Measurements from ENCODE around the gene AFAP1.

DNA sequence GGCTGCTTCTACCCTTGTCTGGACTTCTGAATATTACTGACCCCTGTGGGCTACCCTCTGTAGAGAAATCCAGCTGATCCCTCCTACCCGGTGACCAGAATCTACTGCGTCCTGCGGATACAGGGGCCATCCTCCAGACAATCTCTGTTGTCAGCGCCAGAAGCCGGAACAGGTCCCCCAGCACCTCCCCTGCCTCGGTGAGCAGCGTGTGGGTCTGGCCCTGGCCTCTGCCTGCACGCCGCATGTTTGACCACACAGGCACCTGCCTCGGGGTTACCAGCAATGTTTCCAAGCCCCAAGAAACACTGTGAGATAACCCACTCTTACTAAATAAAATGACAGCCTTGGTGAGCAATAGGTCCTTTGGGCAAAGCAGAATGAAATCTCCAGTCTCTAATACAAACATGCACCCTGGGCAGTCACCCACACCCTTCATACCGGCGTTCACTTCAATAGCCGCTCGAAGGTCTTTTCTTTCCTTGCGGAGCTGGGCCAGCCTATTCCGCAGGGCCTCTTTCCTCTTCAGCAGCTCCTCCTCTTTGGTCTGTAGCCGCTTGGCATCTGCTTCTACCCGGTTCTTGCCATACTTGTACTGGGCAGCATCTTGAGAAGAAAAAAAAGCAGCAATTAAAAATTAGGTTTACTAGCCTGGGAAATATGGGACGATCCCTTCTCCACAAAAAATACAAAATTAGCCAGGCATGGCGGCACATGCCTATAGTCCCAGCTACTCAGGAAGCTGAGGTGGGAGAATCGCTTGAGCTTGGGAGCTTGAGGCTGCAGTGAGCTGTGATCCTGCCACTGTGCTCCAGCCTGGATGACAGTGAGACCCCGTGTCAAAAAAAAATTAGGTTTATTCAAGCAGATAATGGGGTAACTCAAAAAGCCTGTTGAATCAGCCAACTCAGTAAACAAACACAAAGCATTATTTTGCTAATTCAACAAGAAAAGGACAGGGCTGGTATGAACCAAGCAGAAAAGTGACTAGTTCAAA is 165.1 kb downstream of the AFAP1 start:
- TF ChIP-seq CTCF (IDR thresholded peaks at IDR 0.05), result no peak
- no peak for TF ChIP-seq POLR2A (IDR thresholded peaks at IDR 0.05)

All from uterus (tissue), 2 donors.